AG10803 (cell line): ENCODE measurements around the gene KCNB1.

Experiments used
- DNase-seq: peaks from one replicate; pipeline ENCODE4 v3.0.0; 2010; ENCODE audit warnings: low read depth
- H3K4me3 ChIP-seq: 2 replicates; pipeline ENCODE4 v1.5.1; 2011; ENCODE audit warnings: mild to moderate bottlenecking, low read length, control low read depth
- CTCF ChIP-seq: conservative IDR thresholded peaks from 2 replicates; pipeline ENCODE4 v1.5.1; 2011; ENCODE audit warnings: mild to moderate bottlenecking, low read length, control low read depth, inconsistent platforms

KCNB1 gene

GRCh38 chr20:49519212-49519712 lies 36.8 kb upstream of the KCNB1 start:
- no peak overlapping the region for H3K4me3 ChIP-seq
- no peak for DNase-seq

GRCh38 chr20:49518576-49518975 lies 36.1 kb upstream of the KCNB1 start:
- no peak for TF ChIP-seq CTCF
- no peak overlapping the region for H3K4me3 ChIP-seq
- DNase-seq: no peak

More at GRCh38 chr20:49519212-49519712, 36.8 kb upstream of the KCNB1 start:
- TF ChIP-seq CTCF: no peak

- no peak for TF ChIP-seq CTCF
- DNase-seq: no peak
Observed at GRCh38 chr20:49517805-49518100, 35.3 kb upstream of the KCNB1 start.

GRCh38 chr20:49516916-49517804 lies 34.7 kb upstream of the KCNB1 start:
- TF ChIP-seq CTCF: no peak
- H3K4me3 ChIP-seq: no peak overlapping the region
- DNase-seq: no peak

More at GRCh38 chr20:49517805-49518100, 35.3 kb upstream of the KCNB1 start:
- H3K4me3 ChIP-seq: no peak overlapping the region

- no peak overlapping the region for H3K4me3 ChIP-seq
- no peak for TF ChIP-seq CTCF
- DNase-seq: no peak
Observed at GRCh38 chr20:49515586-49515985, 33.1 kb upstream of the KCNB1 start.

- DNase-seq: no peak
- H3K4me3 ChIP-seq: no peak overlapping the region
- TF ChIP-seq CTCF: no peak
Observed at GRCh38 chr20:49513517-49513916, 31.0 kb upstream of the KCNB1 start.

- no peak overlapping the region for H3K4me3 ChIP-seq
- DNase-seq: no peak
- no peak for TF ChIP-seq CTCF
Observed at GRCh38 chr20:49513009-49513408, 30.5 kb upstream of the KCNB1 start.
